ENCODE measurements around the gene SLC2A3.
"Not testable (repeated sequence)": the region's sequence is repeated elsewhere in the genome, so short reads cannot be mapped to it uniquely, and the experiment has no call there.

Gene SLC2A3

GRCh38 chr12:7915661-7916403 is 20.2 kb downstream of the SLC2A3 start:
- DNase-seq (ENCODE audit: low read depth), result no peak

GRCh38 chr12:7910106-7910505 is 25.9 kb downstream of the SLC2A3 start:
- not testable (repeated sequence) for DNase-seq (ENCODE audit: low read depth)

GRCh38 chr12:7907009-7907408 is 29.0 kb downstream of the SLC2A3 start:
- DNase-seq (ENCODE audit: low read depth), result peak; percentile 14

- DNase-seq (ENCODE audit: low read depth), result not testable (repeated sequence)
Observed at GRCh38 chr12:7906303-7906702, 29.7 kb downstream of the SLC2A3 start.

GRCh38 chr12:7905600-7906125 is 30.3 kb downstream of the SLC2A3 start:
- DNase-seq (ENCODE audit: low read depth), result not testable (repeated sequence)

GRCh38 chr12:7905071-7905470 is 30.9 kb downstream of the SLC2A3 start:
- no peak for DNase-seq (ENCODE audit: low read depth)

GRCh38 chr12:7902416-7902815 is 33.6 kb downstream of the SLC2A3 start:
- DNase-seq (ENCODE audit: low read depth), result not testable (repeated sequence)

GRCh38 chr12:7899755-7900154 is 36.2 kb downstream of the SLC2A3 start:
- DNase-seq (ENCODE audit: low read depth), result no peak

GRCh38 chr12:7896726-7897125 is 39.3 kb downstream of the SLC2A3 start:
- not testable (repeated sequence) for DNase-seq (ENCODE audit: low read depth)

- DNase-seq (ENCODE audit: low read depth), result no peak
Observed at GRCh38 chr12:7892186-7892980, 43.6 kb downstream of the SLC2A3 start.

- no peak for DNase-seq (ENCODE audit: low read depth)
Observed at GRCh38 chr12:7884689-7885088, 51.3 kb downstream of the SLC2A3 start.

GRCh38 chr12:7881736-7882120 is 54.3 kb downstream of the SLC2A3 start:
- not testable (repeated sequence) for DNase-seq (ENCODE audit: low read depth)

GRCh38 chr12:7880952-7881735 is 54.8 kb downstream of the SLC2A3 start:
- not testable (repeated sequence) for DNase-seq (ENCODE audit: low read depth)

- no peak for DNase-seq (ENCODE audit: low read depth)
Observed at GRCh38 chr12:7879246-7879645, 56.7 kb downstream of the SLC2A3 start.

- DNase-seq (ENCODE audit: low read depth), result no peak
Observed at GRCh38 chr12:7877420-7877819, 58.6 kb downstream of the SLC2A3 start.

- DNase-seq (ENCODE audit: low read depth), result no peak
Observed at GRCh38 chr12:7872566-7873319, 63.2 kb downstream of the SLC2A3 start, which contains the start of gene SLC2A14. SLC2A14 (minus strand) TSS chr12:7872915; CDS start chr12:7869880, 3,035 bp downstream.

GRCh38 chr12:7870335-7870734 is 65.7 kb downstream of the SLC2A3 start:
- no peak for DNase-seq (ENCODE audit: low read depth)

Data from stimulated activated CD4-positive, alpha-beta T cell treated with anti-CD3 and anti-CD28 coated beads, Interleukin-2, amount 100 ng/mL, for 4 hours (primary cell).